Keratinocyte (primary cell): ENCODE data around the gene CDC42EP4. TPM values are rescaled to one million over a fixed set of nuclear protein-coding genes. Genes with fewer than 3 reads are reported as not detected.

Experiments
- DNase-seq: peaks from one replicate; pipeline ENCODE4 v3.0.0-alpha.2; 2011; ENCODE audit warnings: low read depth, missing footprints, low spot score
- FAIRE-seq: peaks from 2 replicates; lab custom pipeline; 2011; peaks lifted over from hg19 to GRCh38; lab: Jason Lieb, UNC
- H2AFZ ChIP-seq: 2 replicates; pipeline ENCODE4 v1.6.0; 2012; ENCODE audit warnings: low read length, control low read depth, inconsistent platforms; ENCODE audit not compliant: control insufficient read depth
- H3K27ac ChIP-seq: 2 replicates; pipeline ENCODE4 v1.5.1; 2011; ENCODE audit warnings: low read length; ENCODE audit not compliant: control insufficient read depth, insufficient read depth
- H3K27me3 ChIP-seq: 3 replicates; pipeline ENCODE4 v1.6.0; 2011; ENCODE audit warnings: low read length; ENCODE audit not compliant: control insufficient read depth, insufficient read depth; ENCODE audit errors: extremely low read depth
- H3K36me3 ChIP-seq, 2 experiments: 2 replicates in 1 of 2; 3 replicates in 1 of 2; pipeline ENCODE4 v1.5.1; 2011; ENCODE audit warnings: low read length in 2 of 2, mild to moderate bottlenecking in 1 of 2; ENCODE audit not compliant: control insufficient read depth in 2 of 2, insufficient read depth in 2 of 2; ENCODE audit errors: extremely low read depth in 1 of 2
- H3K4me1 ChIP-seq: 3 replicates; pipeline ENCODE4 v1.5.1; 2011; ENCODE audit warnings: low read length; ENCODE audit not compliant: control insufficient read depth, insufficient read depth; ENCODE audit errors: extremely low read depth
- H3K4me2 ChIP-seq: 3 replicates; pipeline ENCODE4 v1.6.0; 2011; ENCODE audit warnings: low read depth, low read length; ENCODE audit not compliant: control insufficient read depth, insufficient read depth; ENCODE audit errors: extremely low read depth
- H3K4me3 ChIP-seq, 3 experiments: fragments of 200-600 bp in 1 of 3; sonication (generic) in 1 of 3; 2 replicates in 2 of 3; 3 replicates in 1 of 3; pipeline ENCODE4 v1.5.1; 2011 to 2016; ENCODE audit warnings: low read length in 3 of 3, mild to moderate bottlenecking in 3 of 3, control low read depth in 2 of 3, inconsistent platforms in 1 of 3, low read depth in 1 of 3, mixed read lengths in 1 of 3, mixed run types in 1 of 3, moderate library complexity in 1 of 3; ENCODE audit not compliant: control insufficient read depth in 2 of 3, insufficient read depth in 2 of 3; ENCODE audit errors: extremely low read depth in 1 of 3
- H3K79me2 ChIP-seq: 2 replicates; pipeline ENCODE4 v1.6.0; 2012; ENCODE audit warnings: low read length; ENCODE audit not compliant: control insufficient read depth, insufficient read depth
- H3K9ac ChIP-seq: 3 replicates; pipeline ENCODE4 v1.6.0; 2011; ENCODE audit warnings: low read length; ENCODE audit not compliant: control insufficient read depth, insufficient read depth; ENCODE audit errors: extremely low read depth
- H3K9me1 ChIP-seq: 3 replicates; pipeline ENCODE4 v1.6.0; 2011; ENCODE audit warnings: low read length; ENCODE audit not compliant: control insufficient read depth, insufficient read depth; ENCODE audit errors: extremely low read depth
- H3K9me3 ChIP-seq: 2 replicates; pipeline ENCODE4 v1.5.1; 2012; ENCODE audit warnings: low read depth, low read length; ENCODE audit not compliant: control insufficient read depth
- H4K20me1 ChIP-seq: 3 replicates; pipeline ENCODE4 v1.6.0; 2011; ENCODE audit warnings: low read length; ENCODE audit not compliant: control insufficient read depth, insufficient read depth; ENCODE audit errors: extremely low read depth
- EZH2 ChIP-seq: IDR thresholded peaks from one replicate; pipeline ENCODE4 v1.6.1; 2012; ENCODE audit warnings: inconsistent platforms, mild to moderate bottlenecking, low read length, moderate library complexity
- dilution Hi-C: fragments of 300-500 bp; cut with MboI; formaldehyde crosslinking; loops from one replicate; pipeline ENCODE4 v1.7.0; 2020; ENCODE audit warnings: low sequenced_read_pairs; ENCODE audit not compliant: extremely low pct_ligation_motif_present
- polyA plus RNA-seq, 5 experiments: library from polyadenylated mRNA; depleted of rRNA in 3 of 5; stranded (reverse) in 3 of 5; stranded (forward) in 1 of 5; unstranded in 1 of 5; fragments of >200 nt; gene quantifications; 1 replicate in 1 of 5; 2 replicates in 3 of 5; 3 replicates in 1 of 5; pipeline versions ENCODE4 v1.2.1 to v1.2.3, GENCODE V29; 2011 to 2012; ENCODE audit warnings: missing spikeins in 2 of 5, low read depth in 1 of 5, low replicate concordance in 1 of 5
- TF ChIP-seq, protein P1 (sequence below), 3 experiments: IDR thresholded peaks in 1 of 3; conservative IDR thresholded peaks in 1 of 3; optimal IDR thresholded peaks in 1 of 3; 2 replicates in 2 of 3; 3 replicates in 1 of 3; pipeline versions ENCODE3 to v1.5.1; 2011; ENCODE audit warnings: low read length in 3 of 3, mild to moderate bottlenecking in 3 of 3, moderate library complexity in 2 of 3, control low read depth in 1 of 3, inconsistent platforms in 1 of 3; ENCODE audit not compliant: insufficient read depth in 2 of 3; ENCODE audit errors: extremely low read depth in 1 of 3

CDC42EP4 gene
- polyA plus RNA-seq, 1 donor (not counting 4 experiments of a cell fraction or from before 2014, with no cell fraction given), result 9.4 TPM

DNA sequence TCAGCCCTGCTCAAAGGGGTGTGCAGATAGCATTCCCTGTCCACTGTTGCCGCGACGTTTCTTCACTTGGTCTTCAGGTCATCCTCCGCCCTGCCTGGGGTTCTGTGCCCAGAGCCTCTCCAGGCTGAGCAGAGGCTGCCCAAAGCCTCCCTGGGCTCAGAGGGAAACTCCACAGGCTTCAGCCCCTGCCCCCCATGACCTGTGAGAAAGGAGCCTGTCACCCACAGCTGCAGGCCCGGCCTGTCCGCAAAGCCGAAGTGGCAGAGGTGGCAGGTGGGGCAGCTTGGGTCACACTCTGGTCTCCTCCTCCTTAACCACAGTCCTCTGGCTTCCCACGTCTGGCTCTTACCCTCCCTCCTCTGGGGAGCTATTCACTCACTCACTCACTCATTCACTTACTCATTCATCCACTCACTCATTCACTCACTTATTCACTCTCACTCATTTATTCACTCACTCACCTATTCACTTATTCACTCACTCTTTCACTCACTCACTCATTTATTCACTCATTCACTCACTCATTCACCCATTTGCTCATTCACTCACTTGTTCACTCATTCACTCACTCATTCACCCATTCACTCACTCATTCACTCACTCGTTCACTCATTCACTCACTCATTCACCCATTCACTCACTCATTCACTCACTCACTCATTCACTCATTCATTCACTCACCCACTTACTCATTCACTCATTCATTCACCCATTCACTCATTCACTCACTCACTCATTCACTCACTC lies 43.0 kb downstream of the CDC42EP4 start:
- no peak overlapping the region for H3K4me2 ChIP-seq
- H3K36me3 ChIP-seq, result no peaks in the 10 kb centered on the region
- H3K9ac ChIP-seq, result no peak overlapping the region
- no peak for DNase-seq
- no peak overlapping the region for H3K4me3 ChIP-seq
- no peaks in the 10 kb centered on the region for H4K20me1 ChIP-seq
- no peaks in the 10 kb centered on the region for H3K79me2 ChIP-seq
- H2AFZ ChIP-seq, result no peak overlapping the region
- no peak overlapping the region for H3K27ac ChIP-seq
- dilution Hi-C loops, result loop anchor here (5.0 kb wide), 1 partner anchor 79 kb away; no protein-coding TSS in a partner anchor
- peaks cover 6% of the 10 kb centered on the region for H3K4me1 ChIP-seq
- H3K9me1 ChIP-seq, result no peaks in the 10 kb centered on the region
- TF ChIP-seq, protein P1, sequence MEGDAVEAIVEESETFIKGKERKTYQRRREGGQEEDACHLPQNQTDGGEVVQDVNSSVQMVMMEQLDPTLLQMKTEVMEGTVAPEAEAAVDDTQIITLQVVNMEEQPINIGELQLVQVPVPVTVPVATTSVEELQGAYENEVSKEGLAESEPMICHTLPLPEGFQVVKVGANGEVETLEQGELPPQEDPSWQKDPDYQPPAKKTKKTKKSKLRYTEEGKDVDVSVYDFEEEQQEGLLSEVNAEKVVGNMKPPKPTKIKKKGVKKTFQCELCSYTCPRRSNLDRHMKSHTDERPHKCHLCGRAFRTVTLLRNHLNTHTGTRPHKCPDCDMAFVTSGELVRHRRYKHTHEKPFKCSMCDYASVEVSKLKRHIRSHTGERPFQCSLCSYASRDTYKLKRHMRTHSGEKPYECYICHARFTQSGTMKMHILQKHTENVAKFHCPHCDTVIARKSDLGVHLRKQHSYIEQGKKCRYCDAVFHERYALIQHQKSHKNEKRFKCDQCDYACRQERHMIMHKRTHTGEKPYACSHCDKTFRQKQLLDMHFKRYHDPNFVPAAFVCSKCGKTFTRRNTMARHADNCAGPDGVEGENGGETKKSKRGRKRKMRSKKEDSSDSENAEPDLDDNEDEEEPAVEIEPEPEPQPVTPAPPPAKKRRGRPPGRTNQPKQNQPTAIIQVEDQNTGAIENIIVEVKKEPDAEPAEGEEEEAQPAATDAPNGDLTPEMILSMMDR (optimal IDR thresholded peaks at IDR 0.05 in 1 of 3, IDR thresholded peaks at IDR 0.05 in 1 of 3, conservative IDR thresholded peaks at IDR 0.05 in 1 of 3; ENCODE audit: extremely low read depth in 1 of 3, insufficient read depth in 2 of 3, low read length in 3 of 3), result no peak
- TF ChIP-seq EZH2, result no peak
- H3K27me3 ChIP-seq, result no peaks in the 10 kb centered on the region
- H3K9me3 ChIP-seq, result no peaks in the 10 kb centered on the region
- FAIRE-seq, result no peak

DNA sequence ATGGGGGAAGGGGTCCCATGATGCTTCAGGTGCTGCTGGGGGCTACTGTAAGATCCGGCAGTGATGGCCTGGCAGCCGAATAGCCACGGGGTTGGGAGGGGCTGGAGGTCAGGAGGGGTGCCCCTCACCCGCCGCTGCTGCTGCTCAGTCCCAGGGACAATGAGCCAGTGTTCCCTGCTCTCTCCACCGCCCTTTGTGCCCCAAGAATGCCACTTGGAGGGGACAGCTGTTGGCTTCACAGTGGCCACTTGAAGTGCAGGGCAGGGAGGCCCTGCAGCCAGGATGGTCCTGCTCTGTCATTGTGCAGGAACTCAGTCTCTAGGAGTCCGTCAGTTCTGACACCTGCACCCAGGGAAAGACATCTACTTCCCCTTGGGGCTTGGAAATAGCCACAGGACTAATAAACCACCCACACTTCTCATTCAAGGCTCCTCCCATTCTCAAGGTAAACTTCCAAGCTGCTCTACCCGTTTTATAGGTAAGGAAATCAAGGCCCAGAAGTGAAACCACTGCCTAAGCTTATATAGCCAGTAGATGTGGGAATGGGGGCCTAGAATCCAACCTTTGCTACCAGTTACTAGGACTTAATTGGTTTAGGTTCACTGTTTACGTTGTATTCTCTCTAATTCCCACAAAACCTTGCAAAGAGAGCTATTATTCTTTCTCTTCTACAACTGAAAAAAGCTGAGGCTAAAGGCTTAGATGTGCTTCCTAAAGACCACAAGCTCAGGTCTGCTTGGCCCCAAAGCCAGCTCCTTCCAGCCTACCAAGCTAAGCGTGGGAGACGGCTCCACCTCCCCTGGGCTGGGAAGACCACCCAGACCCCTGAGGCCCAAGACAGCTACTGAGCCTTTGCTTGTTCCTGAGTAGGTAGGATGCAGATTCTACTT lies 43.9 kb downstream of the CDC42EP4 start:
- H2AFZ ChIP-seq, result no peak overlapping the region
- TF ChIP-seq EZH2, result no peak
- TF ChIP-seq, protein P1 (optimal IDR thresholded peaks at IDR 0.05 in 1 of 3, IDR thresholded peaks at IDR 0.05 in 1 of 3, conservative IDR thresholded peaks at IDR 0.05 in 1 of 3; ENCODE audit: extremely low read depth in 1 of 3, insufficient read depth in 2 of 3, low read length in 3 of 3), result no peak
- H3K79me2 ChIP-seq, result no peaks in the 10 kb centered on the region
- H3K9ac ChIP-seq, result no peak overlapping the region
- no peaks in the 10 kb centered on the region for H3K36me3 ChIP-seq
- H3K9me3 ChIP-seq, result no peaks in the 10 kb centered on the region
- H3K4me2 ChIP-seq, result no peak overlapping the region
- H3K9me1 ChIP-seq, result no peaks in the 10 kb centered on the region
- no peaks in the 10 kb centered on the region for H4K20me1 ChIP-seq
- FAIRE-seq (no peak), DNase-seq (no peak)
- H3K4me1 ChIP-seq, result peaks cover 6% of the 10 kb centered on the region
- no peaks in the 10 kb centered on the region for H3K27me3 ChIP-seq
- dilution Hi-C loops, result loop anchor here (5.0 kb wide), 1 partner anchor 79 kb away; no protein-coding TSS in a partner anchor
- H3K27ac ChIP-seq, result no peak overlapping the region
- H3K4me3 ChIP-seq, result no peak overlapping the region
